GM13976 (cell line): ENCODE measurements around the gene GPR39.

Experiments
- DNase-seq: peaks from one replicate; pipeline ENCODE4 v3.0.0; 2012; ENCODE audit warnings: low spot score
- in situ Hi-C: fragments of 300-500 bp; cut with MboI; formaldehyde crosslinking; loops from one replicate; pipeline ENCODE4 v1.12.0; 2022; ENCODE audit warnings: low sequenced_read_pairs, mixed read lengths, inconsistent platforms; ENCODE audit not compliant: unreplicated experiment
- TF ChIP-seq, protein P1 (sequence below): IDR thresholded peaks from 2 replicates; pipeline ENCODE4 v1.5.1; 2012; ENCODE audit warnings: borderline replicate concordance, mild to moderate bottlenecking; ENCODE audit not compliant: insufficient read depth; ENCODE audit errors: extremely low read depth, missing control alignments, control extremely low read depth

GPR39 gene

DNA sequence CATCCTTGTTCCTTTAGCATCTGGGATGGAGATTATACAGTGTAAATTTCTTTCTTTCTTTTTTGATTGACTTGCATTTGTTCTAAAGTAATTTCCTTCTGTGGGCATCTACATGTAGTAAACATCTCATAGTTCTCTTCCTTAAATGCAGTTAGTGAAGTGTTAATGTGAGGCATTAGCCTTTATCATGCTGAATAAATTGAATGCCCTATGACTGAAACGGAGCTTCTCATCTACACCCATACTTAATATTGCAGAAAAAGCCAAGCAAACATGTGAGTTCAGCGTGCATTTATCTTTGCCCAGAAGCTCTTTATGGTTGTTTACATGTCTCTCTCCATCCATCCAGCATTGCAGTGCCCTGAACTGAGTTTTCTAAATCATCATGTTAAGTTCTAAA, 195.1 kb downstream of the GPR39 start:
- in situ Hi-C loops = no loop called here
- TF ChIP-seq, protein P1, sequence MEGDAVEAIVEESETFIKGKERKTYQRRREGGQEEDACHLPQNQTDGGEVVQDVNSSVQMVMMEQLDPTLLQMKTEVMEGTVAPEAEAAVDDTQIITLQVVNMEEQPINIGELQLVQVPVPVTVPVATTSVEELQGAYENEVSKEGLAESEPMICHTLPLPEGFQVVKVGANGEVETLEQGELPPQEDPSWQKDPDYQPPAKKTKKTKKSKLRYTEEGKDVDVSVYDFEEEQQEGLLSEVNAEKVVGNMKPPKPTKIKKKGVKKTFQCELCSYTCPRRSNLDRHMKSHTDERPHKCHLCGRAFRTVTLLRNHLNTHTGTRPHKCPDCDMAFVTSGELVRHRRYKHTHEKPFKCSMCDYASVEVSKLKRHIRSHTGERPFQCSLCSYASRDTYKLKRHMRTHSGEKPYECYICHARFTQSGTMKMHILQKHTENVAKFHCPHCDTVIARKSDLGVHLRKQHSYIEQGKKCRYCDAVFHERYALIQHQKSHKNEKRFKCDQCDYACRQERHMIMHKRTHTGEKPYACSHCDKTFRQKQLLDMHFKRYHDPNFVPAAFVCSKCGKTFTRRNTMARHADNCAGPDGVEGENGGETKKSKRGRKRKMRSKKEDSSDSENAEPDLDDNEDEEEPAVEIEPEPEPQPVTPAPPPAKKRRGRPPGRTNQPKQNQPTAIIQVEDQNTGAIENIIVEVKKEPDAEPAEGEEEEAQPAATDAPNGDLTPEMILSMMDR = no peak

DNA sequence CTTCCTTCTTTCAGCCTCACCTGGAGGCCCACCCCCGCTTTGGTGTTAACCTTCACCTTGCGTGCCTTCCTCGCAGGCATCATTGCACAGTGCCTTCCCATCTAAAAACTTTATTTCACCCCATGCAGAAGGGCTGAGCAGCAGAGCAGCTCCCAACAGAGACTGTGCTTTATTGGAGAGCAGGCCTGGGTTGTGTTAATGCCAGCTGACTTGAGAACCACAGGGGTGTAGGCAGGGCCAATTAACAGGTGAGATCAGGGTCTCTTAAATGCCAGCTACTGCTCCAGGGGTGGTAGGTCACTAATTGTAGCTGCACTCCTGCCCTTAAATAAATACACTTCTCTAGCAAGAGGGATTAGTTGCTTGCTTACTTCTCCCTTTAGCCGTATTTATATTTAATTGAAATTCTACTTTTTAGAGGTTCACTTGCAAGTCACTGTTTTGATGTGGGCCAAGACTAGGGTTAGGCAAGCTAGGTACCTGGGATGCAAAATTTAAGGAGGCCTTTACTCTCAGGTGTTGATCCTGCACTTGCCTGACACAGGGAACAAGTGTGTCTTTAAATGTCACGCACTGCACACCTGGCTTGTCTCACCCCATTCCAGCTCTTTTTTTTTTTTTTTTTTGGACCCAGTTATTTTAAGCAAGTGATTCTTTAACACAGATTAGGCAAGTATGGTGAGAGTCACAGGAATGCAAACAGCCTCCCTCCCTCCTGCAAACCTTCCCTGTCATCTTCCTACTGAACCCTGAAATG, 198.9 kb downstream of the GPR39 start:
- TF ChIP-seq, protein P1 = no peak
- in situ Hi-C loops = no loop called here
- no peak for DNase-seq

More for the DNA sequence above, 195.1 kb downstream of the GPR39 start:
- DNase-seq = no peak

DNA sequence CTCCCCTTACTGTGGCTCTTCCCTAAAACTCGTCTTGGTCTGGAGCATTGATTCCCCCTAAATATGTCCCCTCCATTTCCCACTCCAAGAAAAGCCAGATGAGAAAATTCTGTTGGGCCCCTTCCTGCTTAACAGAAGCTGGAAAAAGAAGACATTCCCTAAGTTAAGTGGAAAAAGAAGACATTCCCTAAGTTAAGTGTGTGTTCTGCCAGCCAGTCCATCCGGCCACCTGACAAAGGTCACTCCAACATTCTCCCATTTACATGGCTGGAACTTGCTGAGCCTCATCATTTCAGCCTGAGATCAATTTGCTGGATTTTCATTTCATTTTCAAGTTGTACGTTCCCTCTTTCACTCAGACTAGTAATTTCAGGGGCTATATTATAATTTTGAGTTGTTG, 201.4 kb downstream of the GPR39 start:
- in situ Hi-C loops = no loop called here
- no peak for DNase-seq
- TF ChIP-seq, protein P1 = no peak

DNA sequence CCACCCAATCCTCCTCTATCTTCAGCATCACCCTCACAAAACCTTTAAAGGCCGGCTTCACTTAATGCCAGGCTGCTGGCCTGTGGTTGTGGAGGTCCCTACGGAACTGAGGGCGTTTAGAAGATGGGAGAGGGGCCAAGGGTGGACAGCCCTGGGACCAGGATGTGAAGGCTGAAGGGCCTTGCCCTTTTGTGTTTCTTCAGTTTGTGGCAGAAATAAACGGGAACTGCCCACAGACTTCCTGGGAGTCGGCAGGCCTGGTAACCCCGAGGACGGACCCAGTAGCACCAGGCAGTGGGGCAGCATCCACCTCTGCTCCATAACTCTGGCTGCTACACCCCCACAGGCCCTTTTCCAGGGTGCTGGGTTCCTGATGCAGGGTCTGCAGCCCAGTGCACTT, 202.1 kb downstream of the GPR39 start:
- in situ Hi-C loops = no loop called here
- TF ChIP-seq, protein P1 = no peak
- DNase-seq = no peak

DNA sequence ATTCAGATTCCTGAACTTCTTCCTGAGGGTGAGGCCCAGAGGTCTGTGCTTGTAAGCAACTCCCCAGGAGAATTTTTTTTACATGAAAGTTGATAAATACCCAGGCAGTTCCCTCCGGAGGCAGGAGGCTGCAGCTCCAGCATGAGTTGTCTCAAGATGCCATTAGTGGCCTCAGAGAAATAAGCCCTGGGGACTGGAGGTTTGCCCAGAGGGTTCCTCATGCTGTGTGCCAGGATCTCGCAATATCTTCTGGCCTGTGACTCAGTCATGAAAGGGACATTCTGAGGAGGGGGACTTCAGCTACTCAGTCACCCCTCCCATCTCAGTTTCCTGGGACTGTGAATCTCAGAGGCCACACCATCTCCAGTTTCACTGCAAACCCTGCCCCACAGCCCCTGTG, 203.5 kb downstream of the GPR39 start:
- in situ Hi-C loops = no loop called here
- DNase-seq = no peak
- TF ChIP-seq, protein P1 = no peak

DNA sequence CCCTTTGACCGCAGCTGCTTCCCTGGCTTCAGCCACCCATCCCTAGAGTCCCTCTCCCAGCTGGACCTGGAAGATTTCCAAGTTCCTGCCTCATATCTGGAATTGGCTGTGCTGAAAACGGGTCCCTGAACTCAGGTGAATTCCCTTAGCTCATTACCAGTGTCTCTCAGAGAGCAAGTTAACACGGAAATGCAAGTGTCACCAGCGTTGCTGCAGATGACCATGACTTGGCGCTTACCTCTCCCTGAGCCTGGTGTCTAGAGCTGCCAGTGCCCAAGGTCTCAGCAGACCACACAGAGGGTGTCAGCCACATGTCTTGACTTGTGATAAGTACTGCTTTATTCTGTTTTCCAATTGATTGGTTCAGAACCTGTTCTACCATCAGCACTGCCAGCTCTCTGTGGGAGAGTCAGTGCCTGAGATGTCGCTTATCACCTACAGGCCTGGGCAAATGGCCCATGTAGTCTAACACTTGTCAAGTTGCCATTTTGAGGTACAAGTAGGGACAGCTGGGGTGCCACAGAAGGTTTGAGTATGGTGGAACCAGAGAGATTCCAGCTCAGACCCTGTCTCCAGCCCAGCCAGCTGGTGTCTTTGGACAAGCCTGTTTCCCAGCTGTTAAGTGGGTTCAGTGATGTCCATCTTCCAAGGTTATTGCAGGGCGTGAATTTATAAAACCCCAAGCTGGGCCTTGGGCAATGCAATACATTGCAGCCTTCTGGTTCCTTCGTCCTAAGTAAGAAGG, 204.7 kb downstream of the GPR39 start:
- TF ChIP-seq, protein P1 = no peak
- in situ Hi-C loops = no loop called here
- no peak for DNase-seq
